ENCODE data around the gene NLRP11.
"Not testable (repeated sequence)": the region's sequence is repeated elsewhere in the genome, so short reads cannot be mapped to it uniquely, and the experiment has no call there.

The NLRP11 gene

GRCh38 chr19:55777528-55777927, 54.3 kb downstream of the NLRP11 start:
- DNase-seq = no peak

- not testable (repeated sequence) for DNase-seq
Observed at GRCh38 chr19:55769632-55770031, 62.2 kb downstream of the NLRP11 start.

GRCh38 chr19:55768818-55769217, 63.0 kb downstream of the NLRP11 start, which contains the start of gene RFPL4AL1:
TSS of gene RFPL4AL1 (plus strand) at chr19:55769118. CDS start at chr19:55771805, 2,687 bp downstream.
- DNase-seq = not testable (repeated sequence)

GRCh38 chr19:55766466-55766865, 65.3 kb downstream of the NLRP11 start:
- no peak for DNase-seq

- not testable (repeated sequence) for DNase-seq
Observed at GRCh38 chr19:55758797-55759196, 73.0 kb downstream of the NLRP11 start, which contains the start of gene RFPL4A. TSS of gene RFPL4A (plus strand) at chr19:55759097. CDS start at chr19:55761801, 2,704 bp downstream.

GRCh38 chr19:55756808-55757207, 75.0 kb downstream of the NLRP11 start:
- not testable (repeated sequence) for DNase-seq

GRCh38 chr19:55753401-55753800, 78.4 kb downstream of the NLRP11 start:
- no peak for DNase-seq

GRCh38 chr19:55750715-55751114, 81.1 kb downstream of the NLRP11 start:
- DNase-seq = no peak

- no peak for DNase-seq
Observed at GRCh38 chr19:55738302-55738701, 93.5 kb downstream of the NLRP11 start, which contains the start of gene NLRP9. TSS of gene NLRP9 (minus strand) at chr19:55738402. CDS start at chr19:55738374, 28 bp downstream.

All from NCI-H510A (cell line).